Nephron (organoid): ENCODE data around the gene GRM8.

ENCODE experiments used
- H3K27ac Mint-ChIP-seq, 3 experiments: 2 replicates each; pipeline ENCODE4 v1.8.0; 2020; ENCODE audit warnings: mixed read lengths in 3 of 3, mild to moderate bottlenecking in 2 of 3, moderate library complexity in 1 of 3
- H3K27me3 Mint-ChIP-seq: 2 replicates; pipeline ENCODE4 v1.8.0; 2021; ENCODE audit warnings: low read depth, mild to moderate bottlenecking, moderate library complexity, mixed read lengths
- H3K36me3 Mint-ChIP-seq: 2 replicates; pipeline ENCODE4 v1.8.0; 2020; ENCODE audit warnings: low read depth, mixed read lengths
- H3K4me1 Mint-ChIP-seq: 2 replicates; pipeline ENCODE4 v1.8.0; 2020; ENCODE audit warnings: mixed read lengths
- H3K4me3 Mint-ChIP-seq, 3 experiments: 2 replicates each; pipeline ENCODE4 v1.8.0; 2020; ENCODE audit warnings: mild to moderate bottlenecking in 3 of 3, mixed read lengths in 3 of 3, moderate library complexity in 2 of 3
- H3K9me3 Mint-ChIP-seq: 2 replicates; pipeline ENCODE4 v1.8.0; 2020; ENCODE audit warnings: mixed read lengths
- CTCF ChIP-seq, 3 experiments: fragments of 200-600 bp; sonication (generic); IDR thresholded peaks; one replicate each; pipeline ENCODE4 v1.5.0; 2021; ENCODE audit warnings: antibody characterized with exemption in 3 of 3; ENCODE audit not compliant: unreplicated experiment in 3 of 3

Gene GRM8

GRCh38 chr7:127208351-127208750 is 44.4 kb downstream of the GRM8 start:
- no peak overlapping the region for H3K27ac Mint-ChIP-seq
- peaks cover 4% of the 10 kb centered on the region for H3K9me3 Mint-ChIP-seq
- no peaks in the 10 kb centered on the region for H3K36me3 Mint-ChIP-seq
- no peaks in the 10 kb centered on the region for H3K4me1 Mint-ChIP-seq
- H3K27me3 Mint-ChIP-seq = peaks cover 4% of the 10 kb centered on the region
- no peak for TF ChIP-seq CTCF (IDR thresholded peaks at IDR 0.05; ENCODE audit: unreplicated experiment in 3 of 3)
- H3K4me3 Mint-ChIP-seq = no peak overlapping the region

- Mint-ChIP-seq H3K27me3 (peaks cover 4% of the 10 kb centered on the region), H3K4me3 (no peak overlapping the region), H3K4me1 (no peaks in the 10 kb centered on the region), H3K9me3 (peaks cover under 1% of the 10 kb centered on the region), H3K27ac (no peak overlapping the region), H3K36me3 (no peaks in the 10 kb centered on the region)
- TF ChIP-seq CTCF (IDR thresholded peaks at IDR 0.05; ENCODE audit: unreplicated experiment in 3 of 3) = no peak
Measured at GRCh38 chr7:127207806-127208205, 44.9 kb downstream of the GRM8 start.

GRCh38 chr7:127207230-127207629 is 45.5 kb downstream of the GRM8 start:
- Mint-ChIP-seq H3K27ac (no peak overlapping the region), H3K9me3 (no peaks in the 10 kb centered on the region), H3K4me3 (no peak overlapping the region), H3K27me3 (peaks cover 4% of the 10 kb centered on the region), H3K36me3 (no peaks in the 10 kb centered on the region), H3K4me1 (no peaks in the 10 kb centered on the region)
- TF ChIP-seq CTCF (IDR thresholded peaks at IDR 0.05; ENCODE audit: unreplicated experiment in 3 of 3) = no peak

- Mint-ChIP-seq H3K27me3 (no peaks in the 10 kb centered on the region), H3K36me3 (no peaks in the 10 kb centered on the region), H3K4me3 (no peak overlapping the region), H3K9me3 (no peaks in the 10 kb centered on the region), H3K27ac (no peak overlapping the region), H3K4me1 (no peaks in the 10 kb centered on the region)
- TF ChIP-seq CTCF (IDR thresholded peaks at IDR 0.05; ENCODE audit: unreplicated experiment in 3 of 3) = no peak
Measured at GRCh38 chr7:127194571-127194970, 58.2 kb downstream of the GRM8 start.

- H3K4me1 Mint-ChIP-seq = no peaks in the 10 kb centered on the region
- no peak overlapping the region for H3K27ac Mint-ChIP-seq
- H3K4me3 Mint-ChIP-seq = no peak overlapping the region
- no peaks in the 10 kb centered on the region for H3K36me3 Mint-ChIP-seq
- H3K9me3 Mint-ChIP-seq = no peaks in the 10 kb centered on the region
- no peak for TF ChIP-seq CTCF (IDR thresholded peaks at IDR 0.05; ENCODE audit: unreplicated experiment in 3 of 3)
- no peaks in the 10 kb centered on the region for H3K27me3 Mint-ChIP-seq
Measured at GRCh38 chr7:127189886-127190285, 62.9 kb downstream of the GRM8 start.

GRCh38 chr7:127189074-127189473 is 63.7 kb downstream of the GRM8 start:
- Mint-ChIP-seq H3K4me1 (no peaks in the 10 kb centered on the region), H3K27me3 (no peaks in the 10 kb centered on the region), H3K36me3 (no peaks in the 10 kb centered on the region), H3K27ac (no peak overlapping the region), H3K4me3 (no peak overlapping the region), H3K9me3 (no peaks in the 10 kb centered on the region)
- TF ChIP-seq CTCF (IDR thresholded peaks at IDR 0.05; ENCODE audit: unreplicated experiment in 3 of 3) = no peak
